Naive B cell (primary cell): ENCODE results near the gene PITHD1. TPM values are rescaled to one million over a fixed set of nuclear protein-coding genes. Genes with fewer than 3 reads are reported as not detected.
"Not testable (repeated sequence)": the region's sequence is repeated elsewhere in the genome, so short reads cannot be mapped to it uniquely, and the experiment has no call there.

Experiments used
- ATAC-seq, 2 donors: fragments of 150-1000 bp; cut with Tn5 transposase; 2 replicates each; pipeline ENCODE4 v1.10.0; 2021; ENCODE audit warnings: low read depth in 2 of 2, mild to moderate bottlenecking in 2 of 2, moderate library complexity in 2 of 2
- DNase-seq: peaks from one replicate; pipeline ENCODE4 v3.0.0; 2022
- H3K27ac Mint-ChIP-seq, 6 donors: one replicate each; pipeline ENCODE4 v1.8.0; 2020 to 2022; ENCODE audit warnings: mild to moderate bottlenecking in 6 of 6, mixed read lengths in 6 of 6, moderate library complexity in 5 of 6, inconsistent platforms in 2 of 6
- H3K27me3 Mint-ChIP-seq, 3 donors: one replicate each; pipeline ENCODE4 v1.8.0; 2021 to 2022; ENCODE audit warnings: mixed read lengths in 3 of 3, mild to moderate bottlenecking in 1 of 3
- H3K36me3 Mint-ChIP-seq, 2 donors: one replicate each; pipeline ENCODE4 v1.8.0; 2020 to 2022; ENCODE audit warnings: mixed read lengths in 2 of 2, inconsistent platforms in 1 of 2, mild to moderate bottlenecking in 1 of 2
- H3K4me1 Mint-ChIP-seq, 3 donors: one replicate each; pipeline ENCODE4 v1.8.0; 2020 to 2022; ENCODE audit warnings: mixed read lengths in 3 of 3, inconsistent platforms in 1 of 3, mild to moderate bottlenecking in 1 of 3, moderate library complexity in 1 of 3
- H3K4me3 Mint-ChIP-seq, 8 donors: one replicate each; pipeline ENCODE4 v1.8.0; 2020 to 2022; ENCODE audit warnings: mild to moderate bottlenecking in 8 of 8, mixed read lengths in 8 of 8, moderate library complexity in 8 of 8, inconsistent platforms in 2 of 8
- H3K9me3 Mint-ChIP-seq, 7 donors: one replicate each; pipeline ENCODE4 v1.8.0; 2020 to 2022; ENCODE audit warnings: mixed read lengths in 7 of 7, mild to moderate bottlenecking in 5 of 7, inconsistent platforms in 2 of 7, moderate library complexity in 1 of 7
- polyA plus RNA-seq, 6 donors: library from polyadenylated mRNA; unstranded; fragments of 300-500 nt; fragmentation: Illumina TruSeq; gene quantifications; one replicate each; pipeline ENCODE4 v1.2.3, GENCODE V29; 2021; ENCODE audit warnings: low read depth in 6 of 6

PITHD1 gene
- polyA plus RNA-seq, 6 donors from 2014 or later, result 64.4 to 110 (median 89.0) TPM

DNA sequence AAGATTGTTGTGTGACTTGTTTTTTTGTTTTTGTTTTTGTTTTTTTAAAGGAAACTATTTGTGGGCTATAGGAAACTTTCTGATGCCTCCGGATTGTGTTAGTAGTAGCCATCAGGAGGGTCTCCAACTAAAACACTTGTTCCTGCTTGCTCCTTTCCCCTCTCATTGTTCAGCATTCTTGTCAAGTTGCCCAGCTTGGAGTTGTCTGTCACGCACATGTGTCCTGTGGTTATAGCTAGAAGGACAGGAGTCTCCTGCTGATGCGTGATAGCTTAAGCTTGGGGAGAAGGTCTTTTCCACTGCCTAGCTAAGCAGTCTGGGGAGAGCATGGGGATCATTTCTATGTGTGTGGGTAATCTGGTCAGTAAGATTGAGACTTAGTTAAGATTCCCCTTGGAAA is 9.5 kb downstream of the PITHD1 start:
- Mint-ChIP-seq H3K36me3 (peaks cover 9 to 20% of the 10 kb centered on the region in 2 donors), H3K9me3 (no peaks in the 10 kb centered on the region), H3K4me3 (peak overlapping the region in 1 of 8 donors; percentile 84), H3K4me1 (peaks cover 23 to 25% (median 24%) of the 10 kb centered on the region in 3 donors), H3K27me3 (no peaks in the 10 kb centered on the region), H3K27ac (peak overlapping the region in 1 of 6 donors; percentile 20)
- ATAC-seq (no peak), DNase-seq (no peak)

DNA sequence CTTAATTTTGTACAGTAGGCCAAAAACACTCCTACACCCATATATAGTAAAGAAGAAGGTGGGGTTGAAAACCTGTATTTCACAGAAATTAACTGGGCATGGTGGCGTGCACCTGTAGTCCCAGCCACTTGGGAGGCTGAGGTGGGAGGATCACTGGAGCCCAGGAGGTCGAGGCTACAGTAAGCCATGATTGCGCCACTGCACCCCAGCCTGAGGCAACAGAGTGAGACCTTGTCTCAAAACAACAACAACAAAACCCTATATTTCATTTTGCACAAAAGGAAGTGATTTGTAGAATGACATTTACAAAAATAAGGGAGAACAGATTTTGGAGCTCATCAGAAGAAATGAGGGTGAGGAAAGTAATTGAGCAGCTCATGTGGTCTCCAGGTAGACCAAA is 10.5 kb downstream of the PITHD1 start:
- Mint-ChIP-seq H3K27me3 (no peaks in the 10 kb centered on the region), H3K9me3 (no peaks in the 10 kb centered on the region), H3K4me3 (peak overlapping the region in 5 of 8 donors; percentile 22 to 84 (median 66)), H3K27ac (peak overlapping the region in 3 of 6 donors; percentile 12 to 32 (median 29)), H3K4me1 (peaks cover 23 to 32% (median 27%) of the 10 kb centered on the region in 3 donors), H3K36me3 (peaks cover 9 to 20% of the 10 kb centered on the region in 2 donors)
- ATAC-seq, result no peak
- no peak for DNase-seq

DNA sequence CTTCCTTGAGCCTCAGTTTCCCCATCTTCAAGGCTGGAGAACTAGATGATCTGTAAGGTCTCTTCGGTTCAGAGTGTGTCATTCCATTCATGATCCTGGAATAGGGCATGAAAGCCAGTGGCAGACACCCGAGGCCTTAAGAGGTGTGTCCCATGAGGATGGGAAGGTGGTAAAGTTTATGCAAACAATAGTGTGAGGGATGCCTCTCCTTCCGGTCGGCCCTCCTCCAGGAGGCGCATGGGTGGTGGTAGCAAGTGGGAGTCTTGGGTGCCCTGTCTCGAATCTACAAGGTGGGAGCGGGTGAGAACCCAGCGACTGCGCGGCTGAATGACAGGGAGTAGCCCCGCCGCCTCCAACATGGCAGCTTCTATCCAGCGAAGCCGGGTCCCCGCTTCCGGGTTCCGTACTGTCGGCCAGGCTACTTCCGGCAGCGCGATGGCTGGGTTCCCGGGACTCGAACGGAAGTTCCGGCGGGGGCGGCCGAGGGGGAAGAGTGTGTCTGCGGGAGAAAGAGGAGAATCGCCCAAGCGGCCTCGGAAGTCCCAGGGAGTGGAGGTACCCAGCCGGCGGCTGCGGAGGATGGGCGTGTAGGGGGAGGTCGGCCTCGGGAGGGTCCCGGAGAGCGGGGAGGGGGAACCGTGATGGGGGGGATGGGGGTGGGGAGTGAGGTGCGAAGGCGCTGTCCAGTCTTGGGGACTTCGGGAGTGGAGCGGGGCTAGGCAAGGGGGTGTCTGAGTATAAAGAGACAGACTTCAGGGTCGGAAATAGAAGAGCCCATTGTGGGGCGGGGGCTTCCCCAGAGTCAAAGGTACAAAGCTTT is 12.7 kb downstream of the PITHD1 start, which contains the start of gene LYPLA2:
TSS of gene LYPLA2 (plus strand) at position 450 of the 820 bp plus-strand sequence. CDS start 1,538 bp downstream, outside the sequence.
- ATAC-seq (peak; percentile 92 to 93), DNase-seq (peak; percentile 81)
- peaks cover 9 to 26% of the 10 kb centered on the region in 2 donors for H3K36me3 Mint-ChIP-seq
- no peaks in the 10 kb centered on the region for H3K9me3 Mint-ChIP-seq
- H3K27me3 Mint-ChIP-seq, result no peaks in the 10 kb centered on the region
- H3K4me1 Mint-ChIP-seq, result peaks cover 23 to 39% (median 31%) of the 10 kb centered on the region in 3 donors
- H3K4me3 Mint-ChIP-seq, result peak within 1 kb of the TSS; percentile 93 to 99 (median 98)
- H3K27ac Mint-ChIP-seq, result peak within 1 kb of the TSS; percentile 92 to 98 (median 97)

DNA sequence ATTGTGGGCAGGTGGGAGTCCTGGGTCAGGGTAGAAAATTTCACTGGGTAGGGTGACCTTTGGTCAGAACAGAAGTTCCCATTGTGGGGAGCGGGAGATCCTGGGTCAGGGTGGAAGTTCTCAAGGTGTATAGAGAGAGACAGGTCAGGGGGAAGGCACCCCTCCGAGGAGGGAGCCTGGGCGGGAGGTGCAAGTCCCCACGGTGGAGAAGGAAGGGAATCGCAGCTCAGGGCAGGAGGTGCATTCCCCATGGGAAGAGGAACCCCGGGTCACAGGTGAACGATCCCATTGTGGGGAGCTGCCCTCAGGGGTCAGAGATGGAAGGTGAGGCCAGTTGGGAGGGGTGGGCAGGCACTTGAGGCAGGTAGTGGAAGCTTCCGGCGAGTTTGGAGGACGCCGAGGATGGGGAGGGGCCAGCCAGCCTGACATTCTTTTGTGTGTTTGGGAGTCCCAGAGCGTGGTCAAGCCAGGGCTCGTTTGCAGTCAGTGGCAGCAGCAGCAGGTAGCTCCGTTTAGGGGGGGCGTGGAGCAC is 13.4 kb downstream of the PITHD1 start:
- H3K4me1 Mint-ChIP-seq, result peaks cover 23 to 39% (median 31%) of the 10 kb centered on the region in 3 donors
- peak; percentile 28 to 29 for ATAC-seq
- no peak for DNase-seq
- H3K27me3 Mint-ChIP-seq, result no peaks in the 10 kb centered on the region
- H3K4me3 Mint-ChIP-seq, result peak overlapping the region; percentile 93 to 99 (median 98)
- H3K27ac Mint-ChIP-seq, result peak overlapping the region; percentile 92 to 98 (median 97)
- peaks cover 9 to 20% of the 10 kb centered on the region in 2 donors for H3K36me3 Mint-ChIP-seq
- no peaks in the 10 kb centered on the region for H3K9me3 Mint-ChIP-seq

DNA sequence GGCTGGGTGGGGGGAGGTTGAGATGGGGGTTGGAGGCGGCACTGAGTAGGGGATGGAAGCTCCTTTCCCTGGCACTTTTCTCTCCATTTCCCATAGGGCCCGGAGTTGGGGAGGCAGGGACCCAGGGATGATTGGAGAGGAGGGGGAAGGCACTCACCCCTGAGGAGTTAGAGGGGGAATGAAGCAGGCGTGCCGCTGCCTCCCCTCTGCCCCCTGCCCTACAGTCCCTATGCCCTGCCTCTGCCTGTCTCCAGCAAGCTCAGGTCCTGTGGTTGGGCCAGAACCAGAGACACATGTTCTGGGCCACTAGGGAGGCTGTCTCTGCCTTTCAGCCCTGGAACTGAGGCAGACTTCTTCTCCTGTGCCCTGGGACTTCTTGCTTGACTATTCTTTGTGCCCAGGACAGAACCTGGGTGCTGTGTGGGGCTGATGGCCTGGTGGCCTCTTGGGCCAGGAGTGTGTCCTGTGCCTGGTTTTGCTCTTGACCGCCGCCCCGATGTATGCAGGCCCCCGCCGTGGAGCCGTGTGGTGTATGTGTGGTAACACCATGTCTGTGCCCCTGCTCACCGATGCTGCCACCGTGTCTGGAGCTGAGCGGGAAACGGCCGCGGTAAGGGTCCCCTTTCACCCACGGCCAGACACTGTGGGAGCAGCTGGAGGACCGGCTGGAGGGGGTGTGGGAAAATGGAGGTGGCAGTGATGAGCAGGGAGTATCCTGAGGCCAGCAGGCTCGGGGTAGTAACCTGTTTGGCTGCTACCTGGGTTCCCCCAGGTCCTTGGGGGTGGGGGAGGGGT is 14.1 kb downstream of the PITHD1 start:
- peaks cover 23 to 39% (median 31%) of the 10 kb centered on the region in 3 donors for H3K4me1 Mint-ChIP-seq
- H3K27ac Mint-ChIP-seq, result peak overlapping the region in 4 of 6 donors; percentile 30 to 97 (median 95)
- peak overlapping the region; percentile 93 to 99 (median 98) for H3K4me3 Mint-ChIP-seq
- ATAC-seq, result no peak
- H3K36me3 Mint-ChIP-seq, result peaks cover 1 to 16% of the 10 kb centered on the region in 2 donors
- no peaks in the 10 kb centered on the region for H3K9me3 Mint-ChIP-seq
- no peaks in the 10 kb centered on the region for H3K27me3 Mint-ChIP-seq
- DNase-seq, result no peak

DNA sequence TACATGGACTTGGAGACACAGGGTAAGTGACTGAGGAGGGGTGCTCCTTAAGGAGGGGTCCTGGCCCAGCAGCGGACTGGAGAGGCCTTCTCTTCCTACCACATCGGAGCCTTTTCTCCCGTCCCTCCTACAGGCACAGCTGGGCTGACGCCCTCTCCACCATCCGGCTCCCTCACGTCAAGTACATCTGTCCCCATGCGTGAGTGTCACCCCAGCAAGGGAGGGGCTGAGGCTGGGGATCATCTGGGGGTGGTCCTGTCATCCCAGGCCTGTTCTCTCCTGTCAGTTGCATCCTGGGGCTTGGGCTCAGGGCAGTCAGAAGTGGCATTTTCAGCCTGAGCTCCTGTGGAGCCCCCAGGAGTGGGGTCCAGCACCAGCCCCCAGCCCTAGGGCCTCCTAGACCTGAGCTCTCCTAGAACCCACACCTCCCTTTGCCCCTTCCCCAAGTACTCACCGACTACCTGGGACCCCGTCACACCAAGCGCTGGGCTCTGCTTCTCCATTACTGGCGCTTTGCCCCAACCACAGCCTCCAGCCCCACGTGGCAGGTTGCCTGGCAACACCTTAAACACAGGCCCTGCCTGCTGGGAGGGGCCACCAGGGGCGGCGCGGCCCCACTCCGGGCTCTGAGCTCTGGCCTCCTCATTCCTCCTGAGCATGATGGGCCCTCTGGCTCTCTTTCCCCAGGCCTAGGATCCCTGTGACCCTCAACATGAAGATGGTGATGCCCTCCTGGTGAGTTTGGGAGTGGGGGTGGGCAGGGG is 15.0 kb downstream of the PITHD1 start:
- H3K4me3 Mint-ChIP-seq, result peak overlapping the region in 5 of 8 donors; percentile 22 to 67 (median 54)
- peak in 1 of 2 donors; percentile 27 for ATAC-seq
- H3K4me1 Mint-ChIP-seq, result peaks cover 23 to 39% (median 31%) of the 10 kb centered on the region in 3 donors
- H3K36me3 Mint-ChIP-seq, result peaks cover 0 to 8% of the 10 kb centered on the region in 2 donors
- no peaks in the 10 kb centered on the region for H3K27me3 Mint-ChIP-seq
- peak; percentile 23 for DNase-seq
- H3K9me3 Mint-ChIP-seq, result no peaks in the 10 kb centered on the region
- H3K27ac Mint-ChIP-seq, result peak overlapping the region in 3 of 6 donors; percentile 66 to 97 (median 85)

DNA sequence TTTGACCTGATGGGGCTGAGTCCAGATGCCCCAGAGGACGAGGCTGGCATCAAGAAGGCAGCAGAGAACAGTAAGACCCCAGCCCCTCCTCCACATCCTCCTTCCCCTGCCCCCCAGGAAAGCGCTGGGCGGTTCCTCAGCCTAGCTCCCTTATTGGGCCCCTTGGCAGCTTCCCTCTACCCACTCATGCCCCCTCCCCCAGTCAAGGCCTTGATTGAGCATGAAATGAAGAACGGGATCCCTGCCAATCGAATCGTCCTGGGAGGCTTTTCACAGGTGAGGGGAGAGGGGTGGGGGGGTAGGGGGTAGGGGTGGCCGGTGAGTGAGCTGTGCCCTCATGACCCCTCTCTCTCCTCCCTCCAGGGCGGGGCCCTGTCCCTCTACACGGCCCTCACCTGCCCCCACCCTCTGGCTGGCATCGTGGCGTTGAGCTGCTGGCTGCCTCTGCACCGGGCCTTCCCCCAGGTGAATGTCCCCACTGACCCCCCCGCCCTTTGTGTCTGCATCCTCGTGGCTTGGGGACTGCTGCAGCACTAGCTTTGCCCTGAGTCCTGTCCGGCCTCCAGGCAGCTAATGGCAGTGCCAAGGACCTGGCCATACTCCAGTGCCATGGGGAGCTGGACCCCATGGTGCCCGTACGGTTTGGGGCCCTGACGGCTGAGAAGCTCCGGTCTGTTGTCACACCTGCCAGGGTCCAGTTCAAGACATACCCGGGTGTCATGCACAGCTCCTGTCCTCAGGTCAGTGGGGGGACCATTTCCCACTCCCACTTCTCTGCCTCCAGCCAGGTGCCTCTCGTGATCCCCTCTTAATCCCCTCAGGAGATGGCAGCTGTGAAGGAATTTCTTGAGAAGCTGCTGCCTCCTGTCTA is 15.9 kb downstream of the PITHD1 start:
- H3K27ac Mint-ChIP-seq, result peak overlapping the region in 2 of 6 donors; percentile 73 to 97
- H3K36me3 Mint-ChIP-seq, result peaks cover 0 to 8% of the 10 kb centered on the region in 2 donors
- H3K4me3 Mint-ChIP-seq, result peak overlapping the region in 2 of 8 donors; percentile 42 to 66

DNA sequence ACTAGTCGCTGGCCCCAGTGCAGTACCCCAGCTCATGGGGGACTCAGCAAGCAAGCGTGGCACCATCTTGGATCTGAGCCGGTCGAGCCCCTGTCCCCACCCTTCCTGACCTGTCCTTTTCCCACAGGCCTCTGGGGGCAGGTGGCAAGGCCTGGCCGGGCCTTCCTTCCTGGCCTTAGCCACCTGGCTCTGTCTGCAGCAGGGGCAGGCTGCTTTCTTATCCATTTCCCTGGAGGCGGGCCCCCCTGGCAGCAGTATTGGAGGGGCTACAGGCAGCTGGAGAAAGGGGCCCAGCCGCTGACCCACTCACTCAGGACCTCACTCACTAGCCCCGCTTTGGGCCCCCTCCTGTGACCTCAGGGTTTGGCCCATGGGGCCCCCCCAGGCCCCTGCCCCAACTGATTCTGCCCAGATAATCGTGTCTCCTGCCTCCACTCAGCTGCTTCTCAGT is 16.5 kb downstream of the PITHD1 start:
- not testable (repeated sequence) for H3K36me3 Mint-ChIP-seq

More for the DNA sequence above, 15.9 kb downstream of the PITHD1 start:
- ATAC-seq (no peak), DNase-seq (no peak)
- H3K4me1 Mint-ChIP-seq, result peaks cover 27 to 39% (median 31%) of the 10 kb centered on the region in 3 donors
- no peaks in the 10 kb centered on the region for H3K27me3 Mint-ChIP-seq
- H3K9me3 Mint-ChIP-seq, result no peaks in the 10 kb centered on the region

DNA sequence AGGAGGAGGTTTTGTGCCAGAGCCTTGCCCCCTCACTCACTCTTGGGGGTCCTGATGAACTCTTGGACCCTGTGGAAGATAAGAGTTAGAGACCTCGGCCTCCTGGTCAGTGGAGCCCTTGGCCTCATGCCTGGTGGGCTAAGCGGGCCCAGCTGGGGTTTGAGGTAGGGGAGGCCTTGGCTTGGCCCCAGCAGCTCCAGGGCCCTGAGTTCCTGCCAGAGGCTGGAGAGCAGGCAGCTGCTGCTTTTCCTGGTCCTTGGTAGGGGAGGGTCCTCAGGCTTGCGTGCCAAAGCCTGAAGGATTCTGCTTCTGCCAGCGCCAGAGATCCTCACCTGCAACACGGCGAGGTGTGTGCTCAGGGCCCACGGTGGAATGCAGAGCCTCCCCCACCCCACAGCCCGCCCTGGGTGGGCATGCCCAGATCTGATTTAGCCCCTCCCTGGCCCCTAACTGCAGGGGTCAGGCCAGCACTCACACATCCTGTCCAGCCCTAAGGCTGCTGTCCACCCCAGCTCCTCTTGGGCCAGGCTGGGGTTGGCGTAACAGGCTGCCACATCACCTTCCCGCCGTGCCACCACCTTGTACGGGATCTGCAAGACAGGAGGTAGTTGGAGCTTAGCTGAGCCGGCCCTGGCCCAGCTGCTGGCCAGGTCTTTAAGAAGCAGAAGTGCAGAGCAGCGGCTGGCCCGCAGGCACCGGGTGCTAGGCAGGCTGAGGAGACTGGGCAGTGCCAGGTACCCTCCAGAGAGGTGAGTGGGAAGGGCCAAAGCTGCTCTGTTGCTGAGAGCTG is 17.7 kb downstream of the PITHD1 start:
- peaks cover 23 to 42% (median 28%) of the 10 kb centered on the region in 3 donors for H3K4me1 Mint-ChIP-seq

More for the DNA sequence above, 16.5 kb downstream of the PITHD1 start:
- not testable (repeated sequence) for DNase-seq, H3K27me3 Mint-ChIP-seq, ATAC-seq, H3K9me3 Mint-ChIP-seq
- peaks cover 29 to 45% (median 32%) of the 10 kb centered on the region in 3 donors for H3K4me1 Mint-ChIP-seq
- H3K4me3 Mint-ChIP-seq, result peak overlapping the region in 1 of 8 donors; percentile 1
- peak overlapping the region in 2 of 6 donors; percentile 20 to 73 for H3K27ac Mint-ChIP-seq

DNA sequence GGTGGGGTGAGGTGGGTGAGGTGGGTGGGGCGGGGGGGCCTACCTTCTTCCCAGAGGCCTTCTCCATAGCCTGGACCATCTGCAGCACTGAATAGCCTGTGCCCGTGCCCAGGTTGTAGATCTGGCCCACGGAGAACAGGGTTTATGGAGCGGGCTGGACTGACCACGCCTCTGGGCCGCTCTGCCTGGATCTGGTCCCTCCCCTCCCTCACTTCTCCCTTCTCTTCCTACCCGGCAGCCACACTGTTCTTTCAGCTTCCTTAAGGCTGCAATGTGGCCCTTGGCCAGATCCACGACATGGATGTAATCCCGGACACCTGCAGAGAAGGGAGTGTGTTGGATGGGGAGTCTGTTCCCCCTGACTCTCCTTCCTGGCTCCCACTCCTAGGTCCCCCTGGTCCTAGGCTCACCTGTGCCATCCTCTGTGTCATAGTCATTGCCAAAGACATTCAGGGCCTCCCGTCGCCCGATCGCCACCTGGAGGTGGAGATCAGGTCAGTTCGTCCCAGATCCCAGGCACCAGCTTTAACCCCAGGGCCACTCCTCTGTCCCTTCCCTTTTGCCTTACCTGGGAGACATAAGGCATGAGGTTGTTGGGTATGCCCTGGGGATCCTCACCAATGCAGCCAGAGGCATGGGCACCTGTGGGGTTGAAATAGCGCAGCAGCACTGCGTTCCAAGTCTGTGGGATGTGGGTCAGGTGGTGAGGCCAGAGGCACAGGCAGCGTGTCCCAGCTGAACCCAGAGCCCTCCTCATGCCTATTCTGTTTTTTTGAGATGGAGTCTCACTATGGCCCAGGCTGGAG is 18.5 kb downstream of the PITHD1 start:
- no peaks in the 10 kb centered on the region for H3K27me3 Mint-ChIP-seq

More for the DNA sequence above, 17.7 kb downstream of the PITHD1 start:
- ATAC-seq, result no peak
- Mint-ChIP-seq H3K27ac (peak overlapping the region in 2 of 6 donors; percentile 61 to 69), H3K36me3 (peaks cover 0 to 8% of the 10 kb centered on the region in 2 donors), H3K4me3 (peak overlapping the region in 1 of 8 donors; percentile 66), H3K27me3 (no peaks in the 10 kb centered on the region), H3K9me3 (no peaks in the 10 kb centered on the region)
- DNase-seq, result no peak

More for the DNA sequence above, 18.5 kb downstream of the PITHD1 start:
- ATAC-seq (no peak), DNase-seq (no peak)
- Mint-ChIP-seq H3K9me3 (no peaks in the 10 kb centered on the region), H3K36me3 (peaks cover 0 to 8% of the 10 kb centered on the region in 2 donors), H3K4me1 (peaks cover 16 to 39% (median 24%) of the 10 kb centered on the region in 3 donors), H3K4me3 (peak overlapping the region in 3 of 8 donors; percentile 12 to 65 (median 63)), H3K27ac (peak overlapping the region in 3 of 6 donors; percentile 34 to 79 (median 60))
